Fibroblast of skin of left biceps (primary cell): ENCODE data around the gene ZIC5.

Source experiments
- DNase-seq, 2 experiments: peaks; one replicate each; pipeline ENCODE4 v3.0.0-alpha.2; 2013; ENCODE audit warnings: low read depth in 2 of 2

Gene ZIC5

DNA sequence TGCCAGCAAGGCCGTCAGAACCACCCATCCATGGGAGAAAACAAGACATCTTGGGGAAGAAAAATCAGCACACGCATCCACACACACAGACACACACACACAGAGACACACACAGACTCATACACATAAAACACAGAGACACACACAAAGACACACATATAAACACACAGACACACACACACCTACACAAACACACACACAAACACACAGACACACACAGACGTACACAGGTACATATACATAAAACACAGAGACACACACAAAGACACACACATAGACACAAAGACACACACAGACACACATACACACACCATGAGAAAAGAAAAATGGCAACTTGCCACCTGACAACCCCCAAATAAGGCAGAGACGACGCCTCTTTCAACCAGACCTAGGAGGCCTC, 40.6 kb downstream of the ZIC5 start:
- DNase-seq: no peak

DNA sequence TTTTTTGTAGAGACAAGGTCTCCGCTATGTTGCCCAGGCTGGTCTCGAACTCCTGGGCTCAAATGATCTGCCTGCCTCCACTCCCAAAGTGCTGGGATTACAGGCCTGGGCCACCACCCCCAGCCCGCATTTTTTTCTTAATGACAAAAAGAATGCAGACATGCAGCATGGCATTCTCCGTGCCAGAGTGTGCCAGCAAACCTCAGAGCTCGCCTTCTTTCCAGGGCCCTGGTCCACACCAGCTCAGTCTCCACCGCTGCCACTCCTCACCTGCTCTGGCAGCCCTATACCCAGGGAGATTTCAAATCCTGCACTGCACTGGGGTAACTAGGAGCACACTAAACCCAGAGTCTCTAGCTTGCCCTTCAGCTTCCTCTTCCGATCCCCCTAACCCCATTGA, 41.7 kb downstream of the ZIC5 start:
- DNase-seq: no peak

DNA sequence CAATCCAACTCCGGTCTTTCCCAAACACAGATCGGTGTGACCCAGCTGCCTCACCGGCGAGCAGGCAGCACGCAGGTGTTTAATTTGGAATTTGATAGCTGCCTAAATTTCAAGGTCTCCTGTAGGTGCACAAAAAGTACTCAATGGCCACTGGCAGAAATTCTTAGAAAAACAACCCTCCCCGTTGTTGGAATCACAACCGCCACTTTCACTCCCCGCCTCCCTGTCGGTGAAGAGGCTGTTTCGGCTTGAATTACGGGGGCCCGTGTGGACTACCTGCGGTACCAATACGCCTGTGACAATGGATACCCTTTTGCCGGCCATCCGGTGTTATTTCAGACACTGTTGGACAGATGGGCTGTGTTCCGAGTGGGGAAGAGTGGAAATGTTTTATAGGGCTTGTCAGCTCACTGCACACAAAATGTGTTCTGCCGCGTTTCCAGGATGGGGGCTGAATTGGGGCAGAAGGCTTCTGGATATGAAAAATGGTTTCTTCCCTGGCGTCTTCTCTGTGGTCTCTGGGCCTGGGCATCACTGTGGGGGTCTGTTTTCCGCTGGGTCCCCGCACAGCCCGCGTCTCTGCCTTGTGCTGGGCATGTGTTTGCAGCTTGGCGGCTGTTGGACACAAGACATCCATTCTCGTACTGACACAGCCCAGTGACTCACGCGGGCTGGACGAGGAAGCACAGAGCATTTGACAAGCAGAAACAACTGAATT, 45.4 kb downstream of the ZIC5 start:
- DNase-seq: no peak

DNA sequence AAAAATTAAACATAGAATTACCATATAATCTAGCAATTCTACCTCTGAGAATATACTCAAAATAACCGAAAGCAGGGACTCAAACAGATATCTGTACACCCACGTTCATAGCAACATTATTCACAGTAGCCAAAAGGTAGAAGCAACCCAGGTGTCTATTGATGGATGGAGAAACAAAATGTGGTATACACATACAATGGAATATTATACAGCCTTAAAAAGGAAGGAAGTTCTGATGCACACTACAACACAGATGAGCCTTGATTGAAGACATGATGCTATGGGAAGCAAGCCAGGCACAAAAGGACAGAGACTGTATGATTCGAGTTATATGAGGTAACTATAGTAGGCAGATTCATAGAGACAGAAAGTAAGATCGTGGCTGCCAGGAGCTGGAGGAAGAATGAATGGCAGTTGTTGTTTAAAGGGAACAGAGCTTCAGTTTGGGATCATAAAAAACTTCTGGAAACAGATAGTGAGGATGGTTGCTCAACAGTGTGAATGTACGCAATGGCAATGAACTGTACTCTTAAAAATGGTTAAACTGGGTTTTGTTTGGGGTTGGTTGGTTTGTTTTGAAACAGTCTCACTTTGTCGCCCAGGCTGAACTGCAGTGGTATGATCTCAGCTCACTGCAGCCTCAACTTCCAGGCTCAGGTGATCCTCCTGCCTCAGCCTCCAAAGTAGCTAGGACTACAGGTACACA, 47.5 kb downstream of the ZIC5 start:
- DNase-seq: no peak

DNA sequence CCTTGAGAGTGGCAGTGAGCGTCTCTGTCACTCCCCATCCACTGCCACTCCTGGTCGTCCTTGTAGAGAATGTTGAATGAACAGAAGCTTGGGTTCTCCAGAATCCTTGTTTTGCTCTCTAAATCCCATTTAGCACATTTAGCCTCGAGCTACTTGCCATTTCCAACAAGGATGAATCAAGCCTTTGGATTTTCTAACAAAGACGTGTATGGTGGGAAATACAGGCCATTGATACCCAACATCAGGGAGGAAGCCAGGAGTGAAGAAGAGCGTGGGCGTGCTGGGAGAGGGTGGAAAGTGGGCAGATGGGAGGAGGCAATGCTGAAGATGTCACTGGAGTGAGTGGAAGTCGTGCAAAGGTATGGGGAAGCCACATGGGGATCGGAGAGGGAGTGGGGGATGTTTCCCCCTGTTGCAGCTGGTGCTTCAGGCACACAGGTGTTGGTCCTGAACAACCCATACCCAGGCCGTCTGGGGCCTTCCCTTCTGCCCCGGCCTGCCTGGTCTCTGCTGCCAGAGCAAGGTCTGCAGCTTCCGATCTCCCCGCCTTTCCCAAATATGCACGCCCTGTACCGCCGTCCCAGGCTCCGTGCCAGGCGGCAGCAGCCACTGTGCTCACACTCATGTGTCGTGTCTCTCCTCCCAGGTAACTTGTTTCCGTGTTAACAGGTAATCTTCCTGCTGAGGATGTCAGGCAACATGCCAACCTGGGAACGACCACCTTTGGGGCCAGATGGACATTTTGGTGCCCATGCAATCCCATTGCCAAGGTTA, 48.7 kb downstream of the ZIC5 start:
- DNase-seq: no peak

DNA sequence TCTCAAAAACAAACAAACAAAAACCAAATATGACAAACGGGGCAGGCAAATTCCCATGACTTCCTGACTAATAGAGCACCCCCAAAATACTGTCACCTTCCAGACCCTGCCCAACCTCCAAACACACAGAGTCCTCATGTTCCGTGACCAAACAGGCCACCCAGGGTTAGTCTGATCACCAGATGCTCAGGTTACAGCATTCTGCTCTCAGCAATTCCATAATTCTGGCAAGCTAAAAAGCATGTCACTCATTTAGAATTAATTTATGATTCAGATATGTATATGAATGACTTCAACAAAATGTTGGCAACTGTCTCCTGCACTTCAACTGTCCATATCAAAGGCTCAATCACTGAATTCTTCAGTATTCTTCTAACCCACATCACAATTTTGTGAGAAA, 52.4 kb downstream of the ZIC5 start:
- no peak for DNase-seq

DNA sequence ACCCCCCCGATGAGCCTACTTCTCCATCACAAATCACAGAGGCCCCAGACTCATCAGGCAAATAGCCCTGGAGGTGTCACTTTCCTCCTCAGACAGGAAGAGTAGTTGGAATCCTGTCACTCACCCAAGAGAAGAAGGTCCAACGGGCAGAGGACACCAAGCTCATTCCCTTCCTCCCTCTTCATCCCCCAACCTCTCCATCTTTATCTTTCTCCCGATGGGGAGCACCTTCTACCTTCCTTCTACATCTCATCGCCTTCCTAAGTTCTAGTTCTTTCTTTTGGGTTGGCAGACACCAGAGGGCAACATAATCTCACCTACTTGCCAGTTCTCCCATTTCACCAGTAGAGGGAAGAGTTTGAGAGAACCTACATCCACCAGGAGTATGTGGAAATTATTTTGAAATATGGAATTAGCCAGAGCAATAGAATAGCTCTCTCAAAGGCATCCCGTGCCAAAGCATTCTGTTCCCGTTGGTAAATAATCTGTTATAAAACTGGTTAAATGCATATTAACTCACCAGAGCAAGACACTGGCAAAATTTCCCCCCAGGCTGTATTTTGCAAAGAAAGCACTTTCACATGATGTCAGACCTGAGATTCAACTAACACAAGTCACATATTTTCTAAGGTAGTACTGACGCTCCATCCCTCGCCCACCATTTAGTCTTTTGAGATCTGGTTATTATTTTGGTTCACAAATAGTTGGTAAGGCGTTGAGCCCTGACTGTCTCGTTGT, 55.0 kb downstream of the ZIC5 start:
- DNase-seq: peak; percentile 18 to 33

DNA sequence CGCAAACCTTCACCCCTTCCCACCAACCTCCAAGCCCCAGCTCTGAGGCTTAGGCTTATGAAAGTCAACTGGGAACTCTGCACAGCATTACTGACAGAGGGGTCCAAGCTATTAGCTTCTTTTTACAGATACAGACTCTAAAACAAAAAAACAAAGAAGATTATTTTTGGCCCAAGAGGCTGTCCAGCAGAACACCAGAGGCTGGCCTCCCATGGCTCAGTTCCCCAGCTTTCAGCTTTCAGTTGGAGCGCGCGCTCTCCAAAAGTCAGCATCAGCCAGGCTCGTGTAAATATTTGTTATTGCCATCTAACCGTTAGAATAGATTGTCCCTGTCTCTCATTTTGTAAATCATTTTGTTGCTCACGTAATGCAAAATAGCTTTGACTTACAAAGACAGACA, 58.4 kb downstream of the ZIC5 start:
- no peak for DNase-seq
